GM12878 (cell line): ENCODE measurements around the gene PDCD2. TPM values are rescaled to one million over a fixed set of nuclear protein-coding genes. Genes with fewer than 3 reads are reported as not detected.

Experiments
- ATF2 ChIP-seq: IDR thresholded peaks from 2 replicates; pipeline ENCODE4 v1.6.1; 2012; ENCODE audit warnings: low read length, inconsistent platforms
- E4F1 ChIP-seq: fragments of 450-650 bp; IDR thresholded peaks from 2 replicates; pipeline ENCODE4 v1.6.1; 2018; ENCODE audit warnings: borderline replicate concordance, mild to moderate bottlenecking; ENCODE audit not compliant: partially characterized antibody
- TBL1XR1 ChIP-seq: IDR thresholded peaks from 2 replicates; pipeline ENCODE4 v1.6.1; 2012; ENCODE audit warnings: low read depth, low read length, improper control_type of control experiment
- ZBTB11 ChIP-seq: fragments of 450-650 bp; formaldehyde crosslinking; IDR thresholded peaks from 2 replicates; pipeline ENCODE4 v1.5.0; 2022; ENCODE audit warnings: mild to moderate bottlenecking, missing genetic modification characterization
- polyA plus RNA-seq, 11 experiments: library from polyadenylated mRNA; depleted of rRNA in 4 of 11; unstranded in 6 of 11; stranded (reverse) in 5 of 11; fragments of >200 nt; fragmentation: Nextera tagmentation in 4 of 11; fragmentation: Illumina TruSeq in 1 of 11; extraction: Ambion mirVana in 4 of 11; extraction: Trizol in 1 of 11; gene quantifications; 1 replicate in 1 of 11; 2 replicates in 10 of 11; pipeline versions ENCODE4 v1.2.1 to v1.2.3, GENCODE V29; 2011 to 2016; ENCODE audit warnings: inconsistent platforms in 2 of 11, missing spikeins in 2 of 11, low read depth in 1 of 11
- total RNA-seq, 4 experiments: library from RNA; depleted of rRNA in 3 of 4; stranded (reverse); fragments of >200 nt in 3 of 4; fragmentation: Illumina TruSeq in 1 of 4; extraction: Trizol in 1 of 4; gene quantifications; 2 replicates each; pipeline versions ENCODE4 v1.2.1 to v1.2.3, GENCODE V29; 2013 to 2021

Gene PDCD2
- total and polyA plus RNA-seq, 10 of the 15 experiments (the other 5 are each of a cell fraction or from before 2014, with no cell fraction given), result 27.4 to 154 (median 101) TPM

- TF ChIP-seq ZBTB11 (CRISPR knock-in tag), result no peak
- no peak for TF ChIP-seq E4F1
- TF ChIP-seq ATF2, result no peak
- no peak for TF ChIP-seq TBL1XR1
Measured at GRCh38 chr6:170542031-170542719, 42.3 kb downstream of the PDCD2 start (continued).
